Panc1 (cell line): ENCODE measurements around the gene GUSB. TPM values are rescaled to one million over a fixed set of nuclear protein-coding genes. Genes with fewer than 3 reads are reported as not detected.

Source experiments
- ATAC-seq: fragments of 200-7000 bp; cut with Tn5 transposase; 2 replicates; pipeline ENCODE4 v1.9.1; 2020; ENCODE audit warnings: mild to moderate bottlenecking, moderate library complexity
- BruUV-seq: library from RNA; stranded (reverse); fragments of 400-500 nt; replicated peaks from 2 replicates; lab custom pipeline; 2021; lab: Mats Ljungman, UMichigan
- CTCF ChIA-PET: fragments of 300-600 bp; sonication (Branson Sonifier 250); formaldehyde crosslinking; loops from one replicate; lab custom pipeline; 2022; ENCODE audit warnings: antibody characterized with exemption; lab: Charles Lee
- POLR2A ChIA-PET: fragments of 300-600 bp; sonication (Branson Sonifier 250); formaldehyde crosslinking; loops from one replicate; lab custom pipeline; 2022; ENCODE audit warnings: antibody characterized with exemption; lab: Charles Lee
- DNase-seq: peaks from one replicate; pipeline ENCODE4 v3.0.0-alpha.2; 2010; ENCODE audit warnings: low read depth, low spot score
- H3K27ac ChIP-seq: 2 replicates; pipeline ENCODE4 v1.5.1; 2011; ENCODE audit warnings: mild to moderate bottlenecking, low read length, inconsistent platforms
- H3K27me3 ChIP-seq: fragments of 200-500 bp; sonication (Bioruptor generic); 2 replicates; pipeline ENCODE4 v1.6.0; 2014; ENCODE audit warnings: low read length, inconsistent platforms; ENCODE audit not compliant: control insufficient read depth, insufficient read depth
- H3K36me3 ChIP-seq: fragments of 200-500 bp; sonication (Bioruptor generic); 2 replicates; pipeline ENCODE4 v1.5.1; 2014; ENCODE audit warnings: inconsistent platforms, mild to moderate bottlenecking, low read length, moderate library complexity; ENCODE audit not compliant: control insufficient read depth, insufficient read depth
- H3K4me1 ChIP-seq: 2 replicates; pipeline ENCODE4 v1.5.1; 2011; ENCODE audit warnings: inconsistent platforms, mild to moderate bottlenecking, low read length, moderate library complexity; ENCODE audit not compliant: control insufficient read depth, insufficient read depth
- H3K4me3 ChIP-seq, 2 experiments: 2 replicates each; pipeline ENCODE4 v1.5.1; 2011 to 2012; ENCODE audit warnings: low read depth in 2 of 2, low read length in 2 of 2, mild to moderate bottlenecking in 2 of 2, inconsistent platforms in 1 of 2, moderate library complexity in 1 of 2
- H3K9me3 ChIP-seq: fragments of 200-500 bp; sonication (Bioruptor generic); 2 replicates; pipeline ENCODE4 v1.5.1; 2014; ENCODE audit warnings: low read depth, mild to moderate bottlenecking, inconsistent platforms, low read length, moderate library complexity; ENCODE audit not compliant: control insufficient read depth, insufficient read depth
- CTCF ChIP-seq: fragments of 450-650 bp; IDR thresholded peaks from 2 replicates; pipeline ENCODE4 v1.5.1; 2017; ENCODE audit warnings: mild to moderate bottlenecking
- POLR2AphosphoS5 ChIP-seq: IDR thresholded peaks from 2 replicates; pipeline ENCODE4 v1.6.1; 2012; ENCODE audit warnings: mild to moderate bottlenecking, low read depth, low read length, moderate library complexity
- REST ChIP-seq, 2 experiments: IDR thresholded peaks; 2 replicates each; pipeline ENCODE4 v1.6.1; 2011 to 2012; ENCODE audit warnings: low read depth in 2 of 2, control low read depth in 1 of 2, low read length in 1 of 2, mild to moderate bottlenecking in 1 of 2, moderate library complexity in 1 of 2; ENCODE audit not compliant: insufficient read depth in 1 of 2
- SIN3A ChIP-seq: IDR thresholded peaks from 2 replicates; pipeline ENCODE4 v1.6.1; 2012; ENCODE audit warnings: low read depth, mild to moderate bottlenecking, low read length, moderate library complexity, borderline replicate concordance; ENCODE audit not compliant: insufficient read depth
- TCF7L2 ChIP-seq: IDR thresholded peaks from 2 replicates; pipeline ENCODE4 v1.6.1; 2011; ENCODE audit warnings: mild to moderate bottlenecking, low read depth, low read length, inconsistent platforms
- in situ Hi-C: cut with HindIII; loops from 2 replicates; pipeline ENCODE4 v1.10.0; 2016; ENCODE audit warnings: low sequenced_read_pairs, low pct_unique_long_range_greater_than_20kb
- intact Hi-C: fragments of 100-400 bp; cut with micrococcal nuclease; formaldehyde crosslinking; loops from one replicate; pipeline ENCODE4 v1.10.0; 2022; ENCODE audit not compliant: unreplicated experiment
- total RNA-seq: library from RNA; stranded (reverse); gene quantifications from one replicate; pipeline ENCODE4 v1.2.1, GENCODE V29; 2021; ENCODE audit not compliant: unreplicated experiment

GUSB gene
- total RNA-seq, 1 experiment from 2014 or later: 47.4 TPM

- ATAC-seq: no peak
- no TSS peak for BruUV-seq
- ChIA-PET POLR2A (no interaction called here), CTCF (no interaction called here)
- Histone ChIP-seq H3K4me3 (no peak overlapping the region), H3K36me3 (peaks cover 10% of the 10 kb centered on the region), H3K27me3 (no peaks in the 10 kb centered on the region), H3K4me1 (no peaks in the 10 kb centered on the region), H3K27ac (no peak overlapping the region), H3K9me3 (no peaks in the 10 kb centered on the region)
- DNase-seq: no peak
- in situ Hi-C loops (no loop called here), intact Hi-C loops (no loop called here)
- TF ChIP-seq SIN3A (no peak), CTCF (no peak), POLR2AphosphoS5 (no peak), TCF7L2 (no peak), REST (IDR thresholded peaks at IDR 0.05; ENCODE audit: insufficient read depth in 1 of 2, low read depth in 2 of 2, low read length in 1 of 2) (no peak)
These were observed 28.0 kb downstream of the GUSB start for GRCh38 chr7:65953890-65954450.

GRCh38 chr7:65953001-65953720 lies 28.9 kb downstream of the GUSB start:
- intact Hi-C loops: no loop called here
- Histone ChIP-seq H3K36me3 (peaks cover 5% of the 10 kb centered on the region), H3K9me3 (no peaks in the 10 kb centered on the region), H3K4me1 (no peaks in the 10 kb centered on the region), H3K27me3 (no peaks in the 10 kb centered on the region), H3K4me3 (no peak overlapping the region), H3K27ac (no peak overlapping the region)
- in situ Hi-C loops: no loop called here
- POLR2A ChIA-PET: no interaction called here
- CTCF ChIA-PET: no interaction called here
- BruUV-seq: no TSS peak
- DNase-seq (no peak), ATAC-seq (no peak)
- TF ChIP-seq REST (IDR thresholded peaks at IDR 0.05; ENCODE audit: insufficient read depth in 1 of 2, low read depth in 2 of 2, low read length in 1 of 2) (no peak), CTCF (no peak), SIN3A (no peak), TCF7L2 (no peak), POLR2AphosphoS5 (no peak)
